ENCODE measurements around the gene ACP5. TPM values are rescaled to one million over a fixed set of nuclear protein-coding genes. Genes with fewer than 3 reads are reported as not detected.
"Not testable (repeated sequence)": the region's sequence is repeated elsewhere in the genome, so short reads cannot be mapped to it uniquely, and the experiment has no call there.

The ACP5 gene
- polyA plus RNA-seq, 4 donors: 3.9 to 16.0 (median 9.1) TPM

GRCh38 chr19:11580116-11580515, 2.7 kb upstream of the ACP5 start:
- DNase-seq (ENCODE audit: low read depth in 4 of 4, low spot score in 3 of 4): no peak

GRCh38 chr19:11578258-11579142, 1.1 kb upstream of the ACP5 start:
- peak in 2 of 4 donors; percentile 22 to 31 for DNase-seq (ENCODE audit: low read depth in 4 of 4, low spot score in 3 of 4)

DNA sequence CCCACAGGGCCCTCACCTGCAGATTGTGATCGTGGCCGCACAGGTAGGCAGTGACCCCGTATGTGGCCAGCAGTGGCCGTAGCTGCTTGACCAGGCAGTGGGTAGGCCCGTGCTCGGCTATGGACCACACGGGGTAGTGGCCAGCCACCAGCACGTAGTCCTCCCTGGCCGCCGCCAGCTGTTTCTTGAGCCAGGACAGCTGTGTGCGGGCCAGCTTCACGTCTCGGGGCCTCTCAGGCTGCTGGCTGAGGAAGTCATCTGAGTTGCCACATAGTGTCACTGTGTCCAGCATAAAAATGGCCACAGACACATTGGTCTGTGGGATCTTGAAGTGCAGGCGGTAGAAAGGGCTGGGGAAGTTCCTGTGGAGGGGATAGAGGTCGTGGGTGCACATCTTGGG, 1.2 kb downstream of the ACP5 start:
- DNase-seq (ENCODE audit: low read depth in 4 of 4, low spot score in 3 of 4): no peak

GRCh38 chr19:11574689-11575088, 2.8 kb downstream of the ACP5 start:
- DNase-seq (ENCODE audit: low read depth in 4 of 4, low spot score in 3 of 4): no peak

DNA sequence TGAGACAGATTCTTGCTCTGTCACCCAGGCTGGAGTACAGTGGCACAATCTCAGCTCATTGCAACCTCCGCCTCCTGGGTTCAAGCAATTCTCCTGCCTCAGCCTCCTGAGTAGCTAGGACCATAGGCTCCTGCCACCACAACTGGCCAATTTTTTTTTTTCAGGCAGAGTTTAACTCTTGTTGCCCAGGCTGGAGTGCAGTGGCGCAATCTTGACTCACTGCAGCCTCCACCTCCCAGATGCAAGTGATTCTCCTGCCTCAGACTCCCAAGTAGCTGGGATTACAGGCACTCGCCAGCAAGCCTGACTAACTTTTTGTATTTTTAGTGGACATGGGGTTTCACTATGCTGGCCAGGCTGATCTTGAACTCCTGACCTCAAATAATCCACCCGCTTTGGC, 3.7 kb downstream of the ACP5 start:
- not testable (repeated sequence) for DNase-seq (ENCODE audit: low read depth in 4 of 4, low spot score in 3 of 4)

DNA sequence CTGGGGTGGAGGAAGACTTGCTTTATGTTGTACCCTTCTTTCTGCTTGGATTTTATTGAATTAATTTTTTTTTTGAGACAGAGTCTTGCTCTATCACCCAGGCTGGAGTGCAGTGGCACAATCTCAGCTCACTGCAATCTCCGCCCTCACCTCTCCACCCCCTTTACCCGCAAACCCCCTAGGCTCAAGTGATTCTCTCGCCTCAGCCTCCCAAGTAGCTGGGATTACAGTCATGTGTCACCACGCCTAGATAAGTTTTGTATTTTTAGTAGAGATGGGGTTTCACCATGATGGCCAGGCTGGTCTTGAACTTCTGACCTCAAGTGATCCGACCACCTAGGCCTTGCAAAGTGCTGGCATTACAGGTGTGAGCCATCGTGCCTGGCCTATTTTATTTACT, 4.1 kb downstream of the ACP5 start:
- DNase-seq (ENCODE audit: low read depth in 4 of 4, low spot score in 3 of 4): not testable (repeated sequence)

GRCh38 chr19:11570039-11570462, 7.4 kb downstream of the ACP5 start:
- DNase-seq (ENCODE audit: low read depth in 4 of 4, low spot score in 3 of 4): no peak

DNA sequence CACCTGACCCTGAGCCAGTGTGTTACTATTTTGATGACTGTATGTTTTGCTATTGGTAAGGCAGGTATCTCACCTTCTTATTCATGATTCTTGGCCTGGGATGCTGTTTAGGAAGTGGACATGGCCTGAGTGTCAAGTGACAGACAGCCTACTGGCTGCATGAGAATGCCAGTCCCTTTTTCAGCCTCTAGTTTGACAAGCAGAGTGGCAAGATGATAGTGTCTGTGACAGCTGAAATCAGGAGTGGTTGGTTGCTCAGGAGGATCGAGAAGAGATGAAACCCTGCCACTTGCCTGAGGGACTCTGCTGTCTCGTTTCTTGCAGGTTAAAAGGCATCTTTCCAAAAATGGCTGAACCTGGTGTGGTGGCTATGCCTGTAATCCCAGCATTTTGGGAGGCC, 11.3 kb downstream of the ACP5 start:
- DNase-seq (ENCODE audit: low read depth in 4 of 4, low spot score in 3 of 4): no peak

DNA sequence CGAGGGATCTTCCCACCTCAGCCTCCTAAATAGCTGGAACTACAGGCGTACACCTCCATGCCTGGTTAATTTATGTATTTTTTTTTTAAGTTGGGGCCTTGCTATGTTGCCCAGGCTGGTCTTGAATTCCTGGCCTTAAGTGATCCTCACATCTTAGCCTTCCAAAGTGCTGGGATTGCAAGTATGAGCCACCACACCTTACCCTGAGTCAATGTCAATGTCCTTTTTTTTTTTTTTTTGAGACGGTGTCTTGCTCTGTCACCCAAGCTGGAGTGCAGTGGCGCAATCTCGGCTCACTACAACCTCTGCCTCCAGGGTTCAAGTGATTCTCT, 11.8 kb downstream of the ACP5 start:
- not testable (repeated sequence) for DNase-seq (ENCODE audit: low read depth in 4 of 4, low spot score in 3 of 4)

GRCh38 chr19:11564082-11564807, 13.2 kb downstream of the ACP5 start:
- DNase-seq (ENCODE audit: low read depth in 4 of 4, low spot score in 3 of 4): not testable (repeated sequence)

- DNase-seq (ENCODE audit: low read depth in 4 of 4, low spot score in 3 of 4): no peak
These were observed 13.9 kb downstream of the ACP5 start for GRCh38 chr19:11563532-11563931.

DNA sequence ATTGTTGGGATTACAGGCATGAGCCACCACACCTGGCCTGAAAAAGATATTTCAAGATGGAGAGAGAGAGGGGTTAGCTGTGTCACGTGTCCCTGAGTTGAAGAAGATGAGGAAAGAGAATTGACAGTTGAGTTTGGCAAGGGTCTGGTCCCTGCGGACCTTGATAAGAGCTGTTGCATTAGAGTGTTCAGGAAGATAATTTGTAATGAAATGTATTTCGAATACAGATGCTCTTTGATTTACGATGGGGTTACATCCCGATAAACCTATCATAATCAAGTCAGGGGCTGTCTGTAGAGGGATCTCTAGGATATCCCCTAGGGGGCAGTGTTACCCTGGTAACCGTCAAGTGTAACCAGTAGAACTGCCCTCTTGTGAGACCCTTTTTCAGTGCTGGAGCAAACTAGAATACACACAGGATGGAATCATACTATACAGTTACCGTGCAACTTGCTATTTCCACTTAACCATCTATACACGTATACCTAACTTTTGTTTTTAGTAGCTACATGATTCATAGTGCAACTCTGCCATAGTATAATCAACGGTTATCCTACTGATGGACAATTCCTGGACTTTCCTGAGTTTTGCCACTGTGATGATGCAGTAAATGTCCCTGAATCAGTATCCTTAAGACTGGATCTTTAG, 16.9 kb downstream of the ACP5 start:
- peak in 3 of 4 donors; percentile 48 to 69 (median 68) for DNase-seq (ENCODE audit: low read depth in 4 of 4, low spot score in 3 of 4)

- peak; percentile 94 to 96 (median 96) for DNase-seq (ENCODE audit: low read depth in 4 of 4, low spot score in 3 of 4)
These were observed 18.3 kb downstream of the ACP5 start, which contains the start of gene ELOF1 for GRCh38 chr19:11558881-11559828. ELOF1 (minus strand) TSS chr19:11559230; CDS start chr19:11554347, 4,883 bp downstream.

GRCh38 chr19:11556634-11557420, 20.6 kb downstream of the ACP5 start:
- no peak for DNase-seq (ENCODE audit: low read depth in 4 of 4, low spot score in 3 of 4)

DNA sequence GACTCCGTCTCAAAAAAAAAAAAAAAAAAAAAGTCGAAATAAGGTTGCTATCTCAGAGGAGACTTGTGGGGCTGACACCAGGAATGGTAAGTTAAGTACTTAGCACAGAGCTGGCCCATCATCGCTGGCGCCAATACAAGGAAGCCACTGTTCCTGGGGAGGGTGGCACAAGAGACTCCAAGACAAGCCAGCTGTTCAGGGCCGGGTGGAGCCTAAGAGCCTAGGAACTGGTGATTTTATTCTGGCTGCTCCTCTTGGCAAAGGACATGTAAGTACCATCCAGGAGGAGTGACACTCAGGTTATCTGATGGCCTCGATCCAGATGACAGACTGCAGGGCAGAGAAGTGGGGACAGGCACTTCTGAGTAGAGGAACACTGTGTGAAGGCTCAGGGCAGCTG, 22.2 kb downstream of the ACP5 start:
- DNase-seq (ENCODE audit: low read depth in 4 of 4, low spot score in 3 of 4): no peak

- no peak for DNase-seq (ENCODE audit: low read depth in 4 of 4, low spot score in 3 of 4)
These were observed 23.3 kb downstream of the ACP5 start for GRCh38 chr19:11554160-11554559.

DNA sequence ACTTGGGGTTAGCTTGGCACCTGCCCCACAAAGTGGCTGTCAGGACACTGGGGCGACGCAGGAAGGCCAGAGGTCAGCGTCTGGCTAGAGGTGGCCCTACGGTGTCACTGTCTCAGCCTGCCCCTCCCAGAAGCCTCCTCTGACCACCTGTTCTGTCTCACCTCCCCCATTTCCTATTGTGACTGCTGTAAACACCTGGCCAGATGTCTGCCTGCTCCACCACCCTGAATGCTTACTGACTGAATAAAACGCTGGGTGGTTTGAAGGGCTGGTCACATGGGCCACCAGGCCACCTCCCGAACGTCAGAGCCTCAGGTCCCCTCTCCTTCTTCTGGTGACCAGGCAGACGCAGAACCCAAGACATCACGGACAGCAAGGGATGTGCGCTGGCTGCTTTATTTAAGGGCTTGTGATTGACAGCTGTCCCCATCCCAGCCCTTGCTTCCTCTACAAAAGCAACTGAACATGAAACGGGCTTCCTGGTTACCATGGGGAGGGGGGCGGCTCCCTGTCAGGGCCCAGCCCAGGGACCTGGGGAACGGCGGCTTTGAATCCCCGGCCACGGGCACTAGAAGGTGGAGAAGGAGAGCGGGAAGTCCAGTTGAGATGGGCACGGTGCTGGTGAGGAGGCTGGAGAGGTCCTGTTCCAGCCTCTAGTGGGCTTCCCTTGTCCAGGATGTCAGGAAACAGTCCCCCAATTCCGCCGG, 24.6 kb downstream of the ACP5 start:
- no peak for DNase-seq (ENCODE audit: low read depth in 4 of 4, low spot score in 3 of 4)

DNA sequence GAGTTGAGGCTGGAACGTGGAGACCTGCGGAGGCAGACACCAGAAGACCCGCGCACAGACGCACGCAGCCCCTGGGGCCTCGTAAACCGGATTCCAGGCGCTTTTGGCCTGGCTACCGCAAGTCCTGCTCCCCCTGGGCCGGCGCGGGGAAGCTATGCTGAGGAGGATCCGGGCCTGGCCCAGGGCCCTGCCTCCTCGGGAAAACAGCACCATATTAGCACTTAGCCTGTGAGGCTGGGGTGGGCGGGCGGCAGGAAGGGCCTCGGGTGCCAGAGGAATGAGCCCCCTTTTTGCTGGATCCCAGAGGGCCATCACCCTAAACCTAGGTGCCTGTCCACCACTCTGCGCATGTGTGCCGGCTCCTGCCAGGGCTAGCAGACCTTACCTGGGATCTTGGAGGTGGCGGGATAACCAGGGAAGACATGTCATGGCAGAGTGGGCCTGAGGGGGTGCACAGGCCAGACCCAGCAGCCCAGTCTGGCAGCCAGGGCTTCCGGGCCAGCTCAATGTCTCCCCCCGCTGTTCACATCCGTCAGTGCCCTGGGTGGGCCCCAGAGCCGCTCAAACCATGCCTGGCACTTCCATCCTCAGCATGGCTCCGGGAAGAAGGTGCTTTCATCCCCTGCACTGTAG, 25.7 kb downstream of the ACP5 start:
- DNase-seq (ENCODE audit: low read depth in 4 of 4, low spot score in 3 of 4): no peak

All from left renal pelvis (tissue), 4 donors.